Right ventricle myocardium superior (tissue), 1 donor: ENCODE measurements around the gene DACT2. TPM values are rescaled to one million over a fixed set of nuclear protein-coding genes. Genes with fewer than 3 reads are reported as not detected.
"Not testable (repeated sequence)": the region's sequence is repeated elsewhere in the genome, so short reads cannot be mapped to it uniquely, and the experiment has no call there.

Experiments
- ATAC-seq: fragments of 200-7000 bp; cut with Tn5 transposase; one replicate; pipeline ENCODE4 v1.9.1; 2020; ENCODE audit warnings: mild to moderate bottlenecking; ENCODE audit not compliant: poor library complexity
- DNase-seq: peaks from one replicate; pipeline ENCODE4 v3.0.0-alpha.2; 2020
- intact Hi-C: fragments of 100-400 bp; cut with DNase I; formaldehyde crosslinking; loops from one replicate; pipeline ENCODE4 v1.11.2; 2022
- total RNA-seq: library from RNA; stranded (reverse); fragmentation: NEBNext Ultra II Directional; extraction: Animal tissue kit (Norgen Biotek cat#: 25700); gene quantifications from one replicate; pipeline ENCODE4 v1.2.1, GENCODE V29; 2021
- donor health status: DM: no; HTN: yes; CAD: no; lungs with severe emphysema.

The DACT2 gene
- total RNA-seq, 1 donor from 2014 or later = 1.6 TPM

DNA sequence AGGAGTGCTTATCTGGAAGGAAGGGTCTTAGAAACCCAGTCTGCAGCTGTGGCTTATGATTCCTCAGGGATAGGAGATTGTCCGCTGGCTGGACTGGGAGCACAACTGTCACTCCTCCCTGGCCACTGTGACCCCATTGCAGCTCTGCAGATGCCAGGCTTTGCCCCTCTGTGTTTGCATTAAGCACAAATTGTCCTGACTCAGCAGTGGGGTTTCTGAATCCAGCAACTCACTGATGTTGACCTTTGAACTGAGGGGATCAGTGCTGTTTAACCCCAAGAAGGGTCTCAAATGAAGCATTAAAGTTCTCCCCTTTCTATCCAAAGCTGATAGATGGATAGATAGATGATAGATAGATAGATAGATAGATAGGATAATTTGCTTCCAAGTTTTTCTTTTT, 29.5 kb downstream of the DACT2 start:
- DNase-seq (no peak), ATAC-seq (no peak)
- intact Hi-C loops = no loop called here

- ATAC-seq (no peak), DNase-seq (no peak)
- intact Hi-C loops = no loop called here
Measured at GRCh38 chr6:168289571-168289962, 30.0 kb downstream of the DACT2 start.

DNA sequence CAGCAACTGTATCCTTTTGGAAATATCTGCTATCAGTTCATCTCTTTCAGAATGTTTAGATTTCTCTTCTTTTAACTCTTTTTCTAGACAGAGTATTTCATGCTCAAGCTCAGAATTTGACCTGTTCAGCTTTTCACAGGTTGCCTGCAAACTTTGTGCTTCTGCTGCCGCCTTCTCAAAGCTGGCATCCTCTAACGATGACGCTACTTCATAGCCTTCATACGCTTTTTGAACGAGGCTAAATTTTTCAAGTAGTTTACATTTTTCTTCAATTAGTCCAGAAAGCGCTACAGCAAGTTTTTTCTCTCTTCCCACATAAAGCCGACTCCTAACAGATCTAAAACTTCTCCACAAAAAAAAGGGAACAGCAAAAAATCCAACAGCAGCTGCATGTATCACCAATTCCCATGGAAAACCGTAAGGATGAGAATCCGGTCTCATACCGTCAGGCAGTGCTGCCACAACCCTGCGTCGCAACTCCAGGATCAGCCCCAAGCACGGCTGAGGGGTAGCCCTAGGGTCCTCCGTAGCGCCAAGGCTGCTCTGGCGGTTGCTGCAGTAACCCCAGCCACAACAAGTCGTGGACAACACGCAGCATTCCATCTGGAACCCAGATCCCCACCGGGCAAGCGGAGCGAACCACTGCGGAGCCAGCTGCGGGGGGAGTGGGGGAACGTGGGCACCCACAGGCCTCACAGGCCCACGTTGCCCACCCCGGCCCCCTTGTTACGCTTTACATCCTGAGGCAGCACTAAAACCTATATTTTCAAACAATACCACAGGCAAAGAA, 30.6 kb downstream of the DACT2 start:
- intact Hi-C loops = no loop called here
- no peak for DNase-seq
- no peak for ATAC-seq

GRCh38 chr6:168287460-168287859, 32.1 kb downstream of the DACT2 start:
- ATAC-seq, DNase-seq, intact Hi-C loops: not testable (repeated sequence)

- intact Hi-C loops, DNase-seq, ATAC-seq: not testable (repeated sequence)
Measured at GRCh38 chr6:168286771-168287446, 32.7 kb downstream of the DACT2 start.

DNA sequence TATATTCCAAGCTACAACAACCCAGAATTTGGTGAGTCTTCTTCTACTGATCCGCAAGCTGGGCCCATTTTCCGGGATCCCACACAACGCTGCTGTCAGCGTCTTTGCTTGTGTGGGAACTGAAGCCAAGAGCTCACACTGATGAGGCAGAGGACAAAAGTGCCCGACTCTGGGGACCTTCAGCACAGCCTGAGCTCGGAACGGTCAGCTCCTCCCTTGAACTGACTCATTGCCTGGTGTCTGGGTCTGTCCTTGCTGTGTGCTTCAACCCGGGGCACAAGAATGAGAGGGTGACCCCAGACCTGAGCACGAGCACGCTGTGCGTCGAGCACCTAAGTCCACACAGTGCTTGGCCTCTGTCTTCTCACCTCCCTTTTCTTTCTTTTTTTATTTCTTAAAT, 33.5 kb downstream of the DACT2 start:
- intact Hi-C loops = no loop called here
- DNase-seq (no peak), ATAC-seq (no peak)

DNA sequence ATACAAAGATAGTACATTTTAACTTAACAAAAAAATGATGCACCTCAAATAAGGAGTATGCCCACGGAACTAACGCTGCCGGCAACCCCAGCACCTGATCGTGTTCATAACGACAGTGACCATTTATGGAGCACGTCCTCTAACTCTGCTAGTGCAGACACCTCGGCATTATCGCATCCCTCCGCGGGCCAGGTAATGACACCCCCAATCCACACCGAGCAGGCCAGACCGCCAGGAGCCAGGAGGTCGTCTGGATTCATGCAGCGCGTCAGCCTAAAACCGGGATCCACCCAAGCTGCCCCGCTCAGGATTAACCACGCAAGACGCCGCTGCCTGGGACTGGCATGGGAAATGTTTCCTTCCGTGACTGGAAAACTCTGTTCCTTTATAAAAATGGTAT, 34.1 kb downstream of the DACT2 start:
- intact Hi-C loops = no loop called here
- ATAC-seq (no peak), DNase-seq (no peak)

GRCh38 chr6:168284187-168284586, 35.4 kb downstream of the DACT2 start:
- intact Hi-C loops = no loop called here
- ATAC-seq = no peak
- no peak for DNase-seq

DNA sequence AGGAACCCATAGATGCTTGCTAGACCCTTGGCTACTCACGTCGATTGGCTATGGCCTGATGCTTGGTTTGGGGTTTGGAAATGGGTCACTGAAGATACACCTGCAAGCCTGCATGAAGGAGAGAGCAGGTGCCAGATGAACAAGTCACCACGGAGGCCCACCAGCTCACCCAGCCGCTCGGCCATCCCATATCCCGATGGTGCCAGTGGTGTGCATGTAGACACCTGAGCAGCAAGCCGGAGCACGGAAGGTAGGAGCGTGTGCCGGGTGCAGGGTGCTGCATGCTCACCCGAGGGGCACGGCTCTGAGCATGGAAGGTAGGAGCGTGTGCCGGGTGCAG, 35.9 kb downstream of the DACT2 start:
- intact Hi-C loops = no loop called here

DNA sequence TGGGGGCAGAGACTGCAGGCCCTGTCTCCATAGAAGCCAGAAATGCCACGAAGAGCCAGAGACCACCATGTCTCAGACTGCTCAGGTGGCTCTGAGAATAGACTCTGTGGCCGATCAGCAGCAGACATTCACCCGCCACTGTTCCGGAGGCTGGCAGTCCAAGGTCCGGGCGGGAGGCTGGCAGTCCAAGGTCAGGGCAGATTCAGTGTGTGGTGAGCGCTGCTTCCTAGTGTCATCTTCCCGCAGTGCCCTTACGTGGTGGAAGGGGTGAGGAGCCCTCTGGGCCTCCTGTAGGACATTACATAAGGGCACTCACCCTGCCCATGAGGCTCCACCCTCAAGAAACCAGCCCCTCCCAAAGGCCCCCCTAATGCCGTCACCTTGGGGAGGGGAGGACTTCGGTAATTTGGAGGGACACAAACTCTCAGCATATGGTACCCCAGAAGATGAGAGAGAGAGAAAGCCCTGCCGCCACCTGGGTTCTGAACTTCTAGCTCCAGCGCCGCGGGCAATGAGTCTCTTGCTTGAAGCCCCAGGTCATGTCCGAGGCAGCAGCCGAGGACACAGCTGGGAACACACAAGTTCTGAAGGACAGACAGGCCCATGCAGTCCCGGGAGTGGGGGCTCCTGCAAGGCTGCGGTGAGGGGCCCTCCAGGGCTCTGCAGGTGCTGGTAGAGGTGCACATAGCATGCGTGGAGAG, 36.4 kb downstream of the DACT2 start:
- DNase-seq = no peak
- no peak for ATAC-seq
- intact Hi-C loops = no loop called here

More for the DNA sequence above, 35.9 kb downstream of the DACT2 start:
- ATAC-seq (no peak), DNase-seq (no peak)

- ATAC-seq = no peak
- intact Hi-C loops = no loop called here
- no peak for DNase-seq
Measured at GRCh38 chr6:168281826-168282225, 37.8 kb downstream of the DACT2 start.

- DNase-seq, intact Hi-C loops, ATAC-seq: not testable (repeated sequence)
Measured at GRCh38 chr6:168281314-168281713, 38.3 kb downstream of the DACT2 start.

DNA sequence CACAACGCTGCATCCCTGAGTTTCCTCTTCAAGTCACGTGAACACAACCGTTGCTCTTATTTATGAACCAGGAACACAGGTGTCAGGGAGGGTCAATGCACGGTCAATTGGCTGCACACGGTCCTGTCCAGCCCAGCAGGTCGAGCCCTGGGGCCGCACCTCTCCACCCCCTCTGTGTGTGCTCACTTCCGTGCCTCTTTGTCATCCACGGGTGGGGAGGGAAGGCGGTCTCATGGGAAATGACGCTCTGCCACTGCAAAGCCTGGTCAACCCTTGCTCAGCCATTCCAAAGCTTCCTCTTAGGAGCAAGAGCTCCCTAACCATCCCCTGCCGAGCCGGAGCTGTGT, 38.7 kb downstream of the DACT2 start:
- ATAC-seq (no peak), DNase-seq (no peak)
- intact Hi-C loops = no loop called here

GRCh38 chr6:168280020-168280898, 39.3 kb downstream of the DACT2 start:
- no peak for ATAC-seq
- intact Hi-C loops = no loop called here
- DNase-seq = no peak

- ATAC-seq (no peak), DNase-seq (no peak)
- intact Hi-C loops = no loop called here
Measured at GRCh38 chr6:168279403-168279935, 40.1 kb downstream of the DACT2 start.

GRCh38 chr6:168278904-168279303, 40.7 kb downstream of the DACT2 start:
- DNase-seq (no peak), ATAC-seq (no peak)
- intact Hi-C loops = no loop called here

DNA sequence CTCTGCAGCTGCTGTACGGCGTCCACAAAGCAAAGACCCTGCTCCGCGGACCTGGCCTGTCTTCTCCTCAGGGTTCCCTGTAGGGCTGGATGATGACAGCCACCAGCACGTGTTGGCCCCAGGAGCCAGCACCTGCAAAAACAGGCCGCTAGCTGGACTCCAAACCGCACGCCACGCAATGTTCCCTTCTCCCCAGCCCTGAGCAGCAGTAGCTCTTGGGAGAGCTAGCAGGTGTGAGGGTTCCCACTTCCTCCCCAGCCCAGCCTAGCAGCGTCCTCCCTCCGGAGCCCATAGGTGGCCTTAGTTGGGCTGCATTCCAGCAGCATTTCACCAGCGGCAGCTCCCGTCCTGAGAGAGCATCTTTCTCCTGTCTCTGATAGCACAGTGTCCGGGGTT, 42.3 kb downstream of the DACT2 start:
- no peak for DNase-seq
- intact Hi-C loops = no loop called here

GRCh38 chr6:168276576-168277273, 42.9 kb downstream of the DACT2 start:
- ATAC-seq (no peak), DNase-seq (no peak)
- intact Hi-C loops = no loop called here

More for the DNA sequence above, 42.3 kb downstream of the DACT2 start:
- no peak for ATAC-seq
